Activated T-helper 2 cell treated with anti-CD3 and anti-CD28 coated beads, Interferon-gamma antibody, Interleukin-2, Interleukin-4, amounts not matched to agents 10 μg/mL and 5 μg/mL and 100 μg/mL, durations not matched to agents 14 hours and 24 hours and 36 hours (primary cell): Measurements from ENCODE around the gene AVP. TPM values are rescaled to one million over a fixed set of nuclear protein-coding genes. Genes with fewer than 3 reads are reported as not detected.
A peak's percentile ranks its signal among the peaks of the same experiment; 100 is the strongest.
"Not testable (repeated sequence)": the region's sequence is repeated elsewhere in the genome, so short reads cannot be mapped to it uniquely, and the experiment has no call there.

ENCODE experiments used
- DNase-seq: peaks from one replicate; pipeline ENCODE4 v3.0.0; 2021; ENCODE audit warnings: low spot score
- H3K27ac Mint-ChIP-seq: one replicate; pipeline ENCODE4 v1.8.0; 2021; ENCODE audit warnings: mixed read lengths
- H3K27me3 Mint-ChIP-seq: one replicate; pipeline ENCODE4 v1.8.0; 2021; ENCODE audit warnings: low read depth, mixed read lengths
- H3K36me3 Mint-ChIP-seq: one replicate; pipeline ENCODE4 v1.8.0; 2021; ENCODE audit warnings: low read depth, mixed read lengths
- H3K4me1 Mint-ChIP-seq: one replicate; pipeline ENCODE4 v1.8.0; 2021; ENCODE audit warnings: low read depth, mixed read lengths
- H3K4me3 Mint-ChIP-seq: one replicate; pipeline ENCODE4 v1.8.0; 2021; ENCODE audit warnings: low read depth, mild to moderate bottlenecking, moderate library complexity, mixed read lengths
- H3K9me3 Mint-ChIP-seq: one replicate; pipeline ENCODE4 v1.8.0; 2021; ENCODE audit warnings: mixed read lengths
- intact Hi-C: fragments of 100-400 bp; cut with micrococcal nuclease; formaldehyde crosslinking; loops from one replicate; pipeline ENCODE4 v1.15.1; 2023
- total RNA-seq: library from RNA; stranded (reverse); gene quantifications from 2 replicates; pipeline ENCODE4 v1.2.3, GENCODE V29; 2022

Gene AVP
- total RNA-seq, 1 donor from 2014 or later, result not detected

DNA sequence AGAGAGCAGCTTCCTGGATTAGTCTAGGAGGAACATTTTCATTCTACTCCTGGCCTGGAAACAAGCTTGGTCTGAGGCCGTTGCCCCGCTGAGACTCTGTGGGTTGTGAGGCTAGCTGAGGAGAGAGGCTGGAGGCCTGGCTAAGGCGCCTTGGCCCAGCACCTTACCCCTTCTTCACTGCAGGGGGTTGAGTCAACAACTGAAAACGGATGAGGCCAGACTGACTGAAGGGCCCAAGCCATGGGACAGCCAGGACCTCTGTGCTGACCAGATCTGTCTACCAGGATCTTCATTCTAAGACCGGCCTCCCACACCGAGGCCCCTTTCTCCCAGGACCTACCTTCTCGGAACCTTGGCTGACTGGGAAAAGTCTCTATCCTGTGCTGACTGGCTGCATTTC, 3.5 kb upstream of the AVP start:
- Mint-ChIP-seq H3K4me3 (no peak overlapping the region), H3K4me1 (peaks cover 13% of the 10 kb centered on the region), H3K27me3 (peaks cover 41% of the 10 kb centered on the region), H3K9me3 (no peaks in the 10 kb centered on the region), H3K27ac (no peak overlapping the region), H3K36me3 (no peaks in the 10 kb centered on the region)
- intact Hi-C loops, result no loop called here
- no peak for DNase-seq

GRCh38 chr20:3085571-3086072, 1.1 kb upstream of the AVP start:
- H3K4me1 Mint-ChIP-seq, result peaks cover 9% of the 10 kb centered on the region
- H3K36me3 Mint-ChIP-seq, result no peaks in the 10 kb centered on the region
- peaks cover 51% of the 10 kb centered on the region for H3K27me3 Mint-ChIP-seq
- no peaks in the 10 kb centered on the region for H3K9me3 Mint-ChIP-seq
- intact Hi-C loops, result no loop called here
- no peak overlapping the region for H3K27ac Mint-ChIP-seq
- DNase-seq, result no peak
- no peak overlapping the region for H3K4me3 Mint-ChIP-seq

DNA sequence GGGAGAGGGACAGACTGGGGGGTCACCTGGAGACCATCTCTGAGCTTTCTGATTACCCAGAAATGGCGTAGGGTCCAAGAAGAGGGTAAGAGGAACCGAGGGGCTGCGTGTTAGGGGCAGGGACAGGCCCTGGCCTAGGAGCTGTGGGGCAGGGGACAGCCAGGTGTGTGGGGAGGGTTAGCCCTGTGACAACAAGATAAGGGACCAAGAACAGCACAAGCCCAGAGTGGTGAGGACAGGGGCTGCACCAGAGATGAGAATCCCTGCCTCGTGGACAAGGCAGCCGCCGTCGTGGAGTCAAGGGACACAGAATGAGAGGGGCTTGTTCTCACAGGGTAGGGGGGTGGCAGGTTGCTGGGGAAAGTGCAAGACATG, 449 bp upstream of the AVP start:
- no peaks in the 10 kb centered on the region for H3K9me3 Mint-ChIP-seq
- no peak overlapping the region for H3K27ac Mint-ChIP-seq
- no peak overlapping the region for H3K4me3 Mint-ChIP-seq
- DNase-seq, result no peak
- H3K4me1 Mint-ChIP-seq, result peaks cover 4% of the 10 kb centered on the region
- intact Hi-C loops, result no loop called here
- peaks cover 53% of the 10 kb centered on the region for H3K27me3 Mint-ChIP-seq
- H3K36me3 Mint-ChIP-seq, result no peaks in the 10 kb centered on the region

GRCh38 chr20:3082955-3083952, 1.3 kb downstream of the AVP start:
- Mint-ChIP-seq H3K27me3 (peaks cover 58% of the 10 kb centered on the region), H3K36me3 (no peaks in the 10 kb centered on the region), H3K27ac (no peak overlapping the region), H3K4me3 (peak overlapping the region; percentile 8), H3K4me1 (peaks cover 4% of the 10 kb centered on the region), H3K9me3 (no peaks in the 10 kb centered on the region)
- intact Hi-C loops, result no loop called here
- no peak for DNase-seq

GRCh38 chr20:3082306-3082951, 2.1 kb downstream of the AVP start:
- intact Hi-C loops, result no loop called here
- Mint-ChIP-seq H3K36me3 (peaks cover 6% of the 10 kb centered on the region), H3K27ac (no peak overlapping the region), H3K4me1 (peaks cover 11% of the 10 kb centered on the region), H3K9me3 (peaks cover 7% of the 10 kb centered on the region), H3K27me3 (peaks cover 63% of the 10 kb centered on the region), H3K4me3 (peak overlapping the region; percentile 62)
- DNase-seq, result no peak

- DNase-seq, result no peak
- H3K4me1 Mint-ChIP-seq, result peaks cover 16% of the 10 kb centered on the region
- no peak overlapping the region for H3K4me3 Mint-ChIP-seq
- no peak overlapping the region for H3K27ac Mint-ChIP-seq
- peaks cover 63% of the 10 kb centered on the region for H3K27me3 Mint-ChIP-seq
- intact Hi-C loops, result no loop called here
- H3K9me3 Mint-ChIP-seq, result peaks cover 7% of the 10 kb centered on the region
- peaks cover 6% of the 10 kb centered on the region for H3K36me3 Mint-ChIP-seq
Observed at GRCh38 chr20:3081641-3082040, 2.9 kb downstream of the AVP start.

GRCh38 chr20:3080939-3081388, 3.6 kb downstream of the AVP start:
- H3K27me3 Mint-ChIP-seq, result peaks cover 62% of the 10 kb centered on the region
- intact Hi-C loops, result no loop called here
- H3K4me3 Mint-ChIP-seq, result no peak overlapping the region

DNA sequence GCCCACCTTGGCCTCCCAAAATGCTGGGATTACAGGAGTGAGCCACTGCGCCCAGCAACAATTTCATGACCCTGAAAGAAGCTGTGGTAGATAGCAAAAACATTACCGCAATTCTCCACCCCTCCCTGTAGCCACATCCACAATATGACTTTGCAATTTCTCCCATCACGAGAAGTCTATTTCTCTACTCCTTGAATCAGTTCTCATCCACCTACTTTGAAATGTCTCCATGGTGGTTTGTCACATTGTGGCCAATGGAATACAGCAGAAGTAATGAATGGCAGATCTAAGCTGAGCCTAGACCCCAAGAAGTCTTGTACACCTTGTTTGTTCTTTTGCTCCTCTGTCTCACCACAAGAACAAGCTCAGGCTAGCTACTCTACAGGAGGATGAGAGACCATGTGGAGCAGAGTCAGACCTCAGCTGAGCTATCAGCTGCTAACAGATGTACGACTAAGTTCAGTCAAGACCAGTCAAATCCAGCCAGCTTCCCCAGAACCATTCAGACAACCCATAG, 6.8 kb downstream of the AVP start:
- H3K27ac Mint-ChIP-seq, result peak overlapping the region; percentile 9
- H3K27me3 Mint-ChIP-seq, result peaks cover 43% of the 10 kb centered on the region
- peaks cover 6% of the 10 kb centered on the region for H3K36me3 Mint-ChIP-seq
- no peak for DNase-seq
- intact Hi-C loops, result no loop called here
- peaks cover 21% of the 10 kb centered on the region for H3K4me1 Mint-ChIP-seq
- H3K9me3 Mint-ChIP-seq, result peaks cover 7% of the 10 kb centered on the region
- H3K4me3 Mint-ChIP-seq, result no peak overlapping the region

More at GRCh38 chr20:3080939-3081388, 3.6 kb downstream of the AVP start:
- H3K27ac Mint-ChIP-seq, result no peak overlapping the region
- H3K36me3 Mint-ChIP-seq, result peaks cover 6% of the 10 kb centered on the region
- peaks cover 7% of the 10 kb centered on the region for H3K9me3 Mint-ChIP-seq
- no peak for DNase-seq
- peaks cover 16% of the 10 kb centered on the region for H3K4me1 Mint-ChIP-seq

DNA sequence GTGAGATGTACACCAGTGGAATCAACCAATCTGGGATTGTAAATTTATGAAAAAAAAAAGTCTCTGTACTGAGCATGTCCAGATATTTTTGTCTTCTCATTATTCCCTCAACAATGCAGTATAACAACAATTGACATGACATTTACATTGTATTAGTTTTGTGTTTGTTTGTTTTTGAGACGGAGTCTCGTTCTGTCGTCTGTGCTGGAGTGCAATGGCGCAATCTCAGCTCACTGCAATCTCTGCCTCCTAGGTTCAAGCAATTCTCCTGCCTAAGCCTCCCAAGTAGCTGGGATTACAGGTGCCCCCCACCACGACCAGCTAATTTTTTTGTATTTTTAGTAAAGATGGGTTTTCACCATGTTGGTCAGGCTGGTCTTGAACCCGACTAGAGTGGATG, 9.2 kb downstream of the AVP start:
- H3K9me3 Mint-ChIP-seq, H3K27ac Mint-ChIP-seq, intact Hi-C loops, H3K4me3 Mint-ChIP-seq, DNase-seq: not testable (repeated sequence)
- H3K4me1 Mint-ChIP-seq, result peaks cover 28% of the 10 kb centered on the region
- peaks cover 10% of the 10 kb centered on the region for H3K36me3 Mint-ChIP-seq
- H3K27me3 Mint-ChIP-seq, result peaks cover 31% of the 10 kb centered on the region

GRCh38 chr20:3074812-3075211, 9.7 kb downstream of the AVP start:
- peaks cover 7% of the 10 kb centered on the region for H3K9me3 Mint-ChIP-seq
- H3K27ac Mint-ChIP-seq, result no peak overlapping the region
- H3K4me3 Mint-ChIP-seq, result no peak overlapping the region
- peaks cover 28% of the 10 kb centered on the region for H3K4me1 Mint-ChIP-seq
- H3K36me3 Mint-ChIP-seq, result peaks cover 10% of the 10 kb centered on the region
- H3K27me3 Mint-ChIP-seq, result peaks cover 26% of the 10 kb centered on the region
- DNase-seq, result no peak
- intact Hi-C loops, result no loop called here

DNA sequence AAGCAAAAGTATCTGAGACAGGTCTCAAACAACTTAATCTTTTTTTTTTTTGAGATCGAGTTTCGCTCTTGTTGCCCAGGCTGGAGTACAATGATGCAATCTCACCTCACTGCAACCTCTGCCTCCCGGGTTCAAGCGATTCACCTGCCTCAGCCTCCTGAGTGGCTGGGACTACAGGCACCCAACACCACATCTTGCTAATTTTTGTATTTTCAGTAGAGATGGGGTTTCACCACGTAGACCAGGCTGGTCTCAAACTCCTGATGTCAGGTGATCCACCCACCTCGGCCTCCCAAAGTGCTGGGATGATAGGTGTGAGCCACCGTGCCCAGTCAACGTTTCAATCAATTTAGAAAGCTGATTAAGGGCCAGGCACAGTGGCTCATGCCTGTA, 11.3 kb downstream of the AVP start:
- peaks cover 16% of the 10 kb centered on the region for H3K27me3 Mint-ChIP-seq
- H3K9me3 Mint-ChIP-seq, intact Hi-C loops, H3K27ac Mint-ChIP-seq, DNase-seq: not testable (repeated sequence)
- H3K4me1 Mint-ChIP-seq, result peaks cover 28% of the 10 kb centered on the region
- peak overlapping the region; percentile 21 for H3K4me3 Mint-ChIP-seq
- peaks cover 10% of the 10 kb centered on the region for H3K36me3 Mint-ChIP-seq

DNA sequence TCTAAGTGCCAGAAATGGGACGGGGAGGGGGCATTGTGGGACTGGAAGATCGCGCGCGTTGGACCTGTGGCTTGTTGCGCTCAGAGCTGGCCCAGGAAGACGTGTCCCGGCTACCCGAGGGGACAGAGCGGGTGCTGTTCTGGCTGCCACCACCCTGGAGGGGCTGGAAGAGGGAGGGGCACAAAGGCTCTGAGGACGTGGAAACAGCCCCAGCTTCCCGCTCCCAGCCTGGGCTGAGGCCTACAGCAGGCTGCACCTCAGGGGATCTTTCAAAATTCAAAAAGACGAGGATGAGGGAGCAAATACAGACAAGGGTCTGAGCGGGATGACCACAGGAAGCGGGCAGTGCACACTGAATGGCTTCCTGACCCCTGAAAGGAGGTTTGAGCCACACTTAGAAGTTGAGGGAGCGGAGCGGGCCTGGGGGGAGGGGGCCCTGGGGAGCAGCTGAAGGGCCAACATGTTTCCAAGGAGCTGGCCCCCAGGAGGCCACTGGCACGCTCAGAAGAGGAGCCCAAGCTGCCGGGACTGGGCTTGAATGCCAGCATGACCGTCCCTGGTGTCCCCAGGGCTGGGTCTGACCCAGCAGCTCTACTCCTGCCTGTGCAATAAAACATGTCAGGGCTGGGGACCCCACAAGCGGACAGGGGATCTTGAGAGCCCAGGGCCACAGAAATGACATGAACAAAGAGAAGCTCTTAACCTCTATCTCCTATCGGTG, 11.8 kb downstream of the AVP start:
- Mint-ChIP-seq H3K36me3 (peaks cover 6% of the 10 kb centered on the region), H3K4me3 (peak overlapping the region; percentile 76), H3K27ac (no peak overlapping the region), H3K4me1 (peaks cover 24% of the 10 kb centered on the region), H3K9me3 (peaks cover 2% of the 10 kb centered on the region), H3K27me3 (peaks cover 12% of the 10 kb centered on the region)
- intact Hi-C loops, result no loop called here
- DNase-seq, result no peak
